Neuronal stem cell (in vitro differentiated cells): ENCODE results near the gene ARID4B.

Experiments used
- DNase-seq: peaks from one replicate; pipeline ENCODE4 v3.0.0-alpha.2; 2013; ENCODE audit warnings: low spot score
- H2AFZ ChIP-seq: one replicate; pipeline ENCODE4 v1.6.1; 2013; ENCODE audit warnings: mild to moderate bottlenecking, low read length, inconsistent platforms
- H2AK5ac ChIP-seq: 2 replicates; pipeline ENCODE4 v1.6.1; 2013; ENCODE audit warnings: low read depth, mild to moderate bottlenecking, inconsistent platforms, low read length, moderate library complexity, mixed read lengths
- H2BK120ac ChIP-seq: 2 replicates; pipeline ENCODE4 v1.6.1; 2013; ENCODE audit warnings: low read depth, mild to moderate bottlenecking, inconsistent platforms, low read length, moderate library complexity, mixed read lengths
- H2BK12ac ChIP-seq: one replicate; pipeline ENCODE4 v1.6.1; 2013; ENCODE audit warnings: low read length, inconsistent platforms
- H2BK15ac ChIP-seq: 2 replicates; pipeline ENCODE4 v1.6.1; 2013; ENCODE audit warnings: mild to moderate bottlenecking, low read length, inconsistent platforms, mixed read lengths
- H2BK5ac ChIP-seq: one replicate; pipeline ENCODE4 v1.6.1; 2013; ENCODE audit warnings: inconsistent platforms, mild to moderate bottlenecking, low read length, moderate library complexity
- H3K14ac ChIP-seq: one replicate; pipeline ENCODE4 v1.6.1; 2013; ENCODE audit warnings: low read length, inconsistent platforms
- H3K18ac ChIP-seq: 2 replicates; pipeline ENCODE4 v1.6.1; 2013; ENCODE audit warnings: low read length, inconsistent platforms
- H3K23ac ChIP-seq: 2 replicates; pipeline ENCODE4 v1.6.1; 2013; ENCODE audit warnings: low read depth, mild to moderate bottlenecking, mixed read lengths, low read length, inconsistent platforms; ENCODE audit not compliant: poor library complexity
- H3K27ac ChIP-seq: replicated peaks from 3 replicates; pipeline ENCODE4 v1.5.1; 2013; ENCODE audit warnings: low read length, inconsistent platforms
- H3K27me3 ChIP-seq, 3 experiments: 2 replicates each; pipeline ENCODE4 v1.6.1; 2013; ENCODE audit warnings: low read length in 3 of 3, mild to moderate bottlenecking in 2 of 3, inconsistent platforms in 1 of 3, low read depth in 1 of 3, mixed read lengths in 1 of 3, moderate library complexity in 1 of 3; ENCODE audit not compliant: control insufficient read depth in 3 of 3, insufficient read depth in 3 of 3
- H3K36me3 ChIP-seq, 2 donors: replicated peaks in 1 of 2; 2 replicates each; pipeline ENCODE4 v1.6.1; 2013; ENCODE audit warnings: low read length in 2 of 2; ENCODE audit not compliant: control insufficient read depth in 2 of 2, insufficient read depth in 2 of 2
- H3K4ac ChIP-seq: 2 replicates; pipeline ENCODE4 v1.6.1; 2013; ENCODE audit warnings: inconsistent platforms, mild to moderate bottlenecking, low read length, moderate library complexity
- H3K4me1 ChIP-seq, 2 donors: 1 replicate in 1 of 2; 2 replicates in 1 of 2; pipeline ENCODE4 v1.6.1; 2013; ENCODE audit warnings: low read length in 2 of 2, low read depth in 1 of 2; ENCODE audit not compliant: control insufficient read depth in 2 of 2, insufficient read depth in 1 of 2
- H3K4me2 ChIP-seq: one replicate; pipeline ENCODE4 v1.6.1; 2013; ENCODE audit warnings: mild to moderate bottlenecking, low read length, inconsistent platforms; ENCODE audit not compliant: insufficient read depth, poor library complexity, severe bottlenecking
- H3K4me3 ChIP-seq, 2 donors: 2 replicates each; pipeline ENCODE4 v1.5.1; 2013; ENCODE audit warnings: low read length in 2 of 2, mild to moderate bottlenecking in 2 of 2, inconsistent platforms in 1 of 2, moderate library complexity in 1 of 2
- H3K79me1 ChIP-seq: one replicate; pipeline ENCODE4 v1.6.1; 2013; ENCODE audit warnings: low read depth, mild to moderate bottlenecking, inconsistent platforms, low read length, moderate library complexity
- H3K9ac ChIP-seq: one replicate; pipeline ENCODE4 v1.6.1; 2013; ENCODE audit warnings: mild to moderate bottlenecking, low read depth, low read length, inconsistent platforms; ENCODE audit not compliant: poor library complexity
- H3K9me3 ChIP-seq, 2 donors: replicated peaks in 1 of 2; 2 replicates each; pipeline versions ENCODE3 to v1.6.1; 2013; ENCODE audit warnings: low read length in 2 of 2, mild to moderate bottlenecking in 2 of 2, inconsistent platforms in 1 of 2, low read depth in 1 of 2, mixed read lengths in 1 of 2, moderate library complexity in 1 of 2; ENCODE audit not compliant: control insufficient read depth in 2 of 2, insufficient read depth in 1 of 2
- H4K8ac ChIP-seq: one replicate; pipeline ENCODE4 v1.6.1; 2013; ENCODE audit warnings: low read depth, mild to moderate bottlenecking, inconsistent platforms, low read length, moderate library complexity
- H4K91ac ChIP-seq: one replicate; pipeline ENCODE4 v1.6.1; 2013; ENCODE audit warnings: low read length, low read depth, mild to moderate bottlenecking, inconsistent platforms; ENCODE audit not compliant: poor library complexity
- WGBS, 2 donors: extraction: QIAGEN DNeasy Blood & Tissue Kit; methylation state at CpG; one replicate each; pipeline ENCODE4 v1.1.7; 2013; ENCODE audit warnings: missing lambda C conversion rate in 2 of 2, mixed read lengths in 1 of 2; ENCODE audit not compliant: insufficient read length in 2 of 2, insufficient replicate concordance in 1 of 2; ENCODE audit errors: extremely low coverage in 2 of 2; 5-methylcytosine and 5-hydroxymethylcytosine counted together

Gene ARID4B

DNA sequence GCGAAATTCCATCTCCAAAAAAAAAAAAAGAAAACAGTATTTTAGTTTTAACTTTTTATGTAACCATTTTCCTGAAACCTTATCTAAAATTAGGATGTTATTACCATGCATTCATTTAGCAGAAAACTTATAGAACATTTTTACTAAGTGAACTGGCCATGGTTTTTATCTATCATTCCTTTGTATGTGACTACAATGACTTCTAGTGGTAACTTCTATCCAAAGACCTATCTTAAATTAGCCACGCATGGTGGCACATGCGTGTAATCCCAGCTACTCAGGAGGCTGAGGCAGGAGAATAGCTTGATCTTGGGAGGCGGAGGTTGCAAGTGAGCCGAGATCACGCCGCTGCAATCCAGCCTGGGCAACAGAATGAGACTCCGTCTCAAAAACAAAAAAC lies 11.8 kb upstream of the ARID4B start:
- H4K91ac ChIP-seq, result no peak overlapping the region
- no peak overlapping the region for H2AFZ ChIP-seq
- peaks cover 14 to 83% of the 10 kb centered on the region in 2 donors for H3K36me3 ChIP-seq
- H3K4me2 ChIP-seq, result no peak overlapping the region
- no peak overlapping the region for H3K14ac ChIP-seq
- H3K9ac ChIP-seq, result no peak overlapping the region
- H3K27me3 ChIP-seq, result no peaks in the 10 kb centered on the region
- H2BK15ac ChIP-seq, result no peak overlapping the region
- WGBS, 2 donors, result no CpG with 5 or more reads among the region's 8 CpGs
- H4K8ac ChIP-seq, result no peak overlapping the region
- no peak overlapping the region for H3K4ac ChIP-seq
- no peak overlapping the region for H2BK5ac ChIP-seq
- no peak overlapping the region for H3K27ac ChIP-seq
- DNase-seq, result no peak
- H3K18ac ChIP-seq, result no peak overlapping the region
- H2AK5ac ChIP-seq, result no peak overlapping the region
- H3K4me3 ChIP-seq, result no peak overlapping the region
- no peaks in the 10 kb centered on the region for H3K4me1 ChIP-seq
- H3K79me1 ChIP-seq, result no peaks in the 10 kb centered on the region
- H2BK120ac ChIP-seq, result no peak overlapping the region
- H3K23ac ChIP-seq, result no peak overlapping the region
- no peak overlapping the region for H2BK12ac ChIP-seq
- no peaks in the 10 kb centered on the region for H3K9me3 ChIP-seq

- WGBS, 2 donors, result no CpG with 5 or more reads among the region's 4 CpGs
- Histone ChIP-seq H3K23ac (no peak overlapping the region), H3K4me3 (no peak overlapping the region), H3K9me3 (no peaks in the 10 kb centered on the region), H3K27me3 (no peaks in the 10 kb centered on the region), H3K14ac (no peak overlapping the region), H3K4me2 (no peak overlapping the region), H2BK5ac (no peak overlapping the region), H2BK15ac (no peak overlapping the region), H3K36me3 (peaks cover 8 to 67% of the 10 kb centered on the region in 2 donors), H2AK5ac (no peak overlapping the region), H3K79me1 (no peaks in the 10 kb centered on the region), H2BK120ac (no peak overlapping the region), H3K27ac (no peak overlapping the region), H4K8ac (no peak overlapping the region), H2BK12ac (no peak overlapping the region), H4K91ac (no peak overlapping the region), H3K4ac (no peak overlapping the region), H2AFZ (no peak overlapping the region), H3K18ac (no peak overlapping the region), H3K4me1 (no peaks in the 10 kb centered on the region), H3K9ac (no peak overlapping the region)
- no peak for DNase-seq
These were observed 8.9 kb upstream of the ARID4B start for GRCh38 chr1:235336903-235337302.

- Histone ChIP-seq H2AK5ac (no peak overlapping the region), H3K4me1 (peaks cover 1 to 7% of the 10 kb centered on the region in 2 donors), H2BK12ac (no peak overlapping the region), H3K18ac (no peak overlapping the region), H3K36me3 (peaks cover 2 to 43% of the 10 kb centered on the region in 2 donors), H3K4me2 (no peak overlapping the region), H3K4ac (no peak overlapping the region), H4K8ac (no peak overlapping the region), H2AFZ (no peak overlapping the region), H3K9me3 (no peaks in the 10 kb centered on the region), H3K79me1 (peaks cover 7% of the 10 kb centered on the region), H4K91ac (no peak overlapping the region), H3K23ac (no peak overlapping the region), H3K14ac (no peak overlapping the region), H2BK5ac (no peak overlapping the region), H3K9ac (no peak overlapping the region), H2BK15ac (no peak overlapping the region), H2BK120ac (no peak overlapping the region), H3K27ac (no peak overlapping the region), H3K4me3 (no peak overlapping the region), H3K27me3 (no peaks in the 10 kb centered on the region)
- no CpG with 5 or more reads among the region's 3 CpGs for whole genome bisulfite sequencing, 2 donors
- no peak for DNase-seq
These were observed 3.4 kb upstream of the ARID4B start for GRCh38 chr1:235331401-235331800.

GRCh38 chr1:235330918-235331285 lies 2.9 kb upstream of the ARID4B start:
- H3K4me3 ChIP-seq, result no peak overlapping the region
- H2BK15ac ChIP-seq, result no peak overlapping the region
- H3K36me3 ChIP-seq, result peaks cover 2 to 44% of the 10 kb centered on the region in 2 donors
- H2BK12ac ChIP-seq, result no peak overlapping the region
- H3K18ac ChIP-seq, result no peak overlapping the region
- H3K9ac ChIP-seq, result no peak overlapping the region
- H2BK5ac ChIP-seq, result no peak overlapping the region
- no peak for DNase-seq
- no peak overlapping the region for H3K4ac ChIP-seq
- WGBS, 2 donors, result no CpG with 5 or more reads among the region's 5 CpGs
- no peak overlapping the region for H4K8ac ChIP-seq
- H3K27ac ChIP-seq, result no peak overlapping the region
- no peak overlapping the region for H3K14ac ChIP-seq
- no peak overlapping the region for H3K4me2 ChIP-seq
- H2AFZ ChIP-seq, result no peak overlapping the region
- H3K79me1 ChIP-seq, result peaks cover 7% of the 10 kb centered on the region
- H3K27me3 ChIP-seq, result no peaks in the 10 kb centered on the region
- H3K9me3 ChIP-seq, result no peaks in the 10 kb centered on the region
- H4K91ac ChIP-seq, result no peak overlapping the region
- H3K4me1 ChIP-seq, result peaks cover 1 to 11% of the 10 kb centered on the region in 2 donors
- H2BK120ac ChIP-seq, result no peak overlapping the region
- no peak overlapping the region for H3K23ac ChIP-seq
- no peak overlapping the region for H2AK5ac ChIP-seq
